IPS-20b (cell line): ENCODE measurements around the gene NR2C2.

Experiments used
- H3K27ac ChIP-seq: one replicate; pipeline ENCODE4 v1.5.1; 2013; ENCODE audit warnings: low read length
- H3K27me3 ChIP-seq: 2 replicates; pipeline ENCODE4 v1.6.1; 2013; ENCODE audit warnings: mild to moderate bottlenecking, low read length, inconsistent platforms; ENCODE audit not compliant: insufficient read depth
- H3K36me3 ChIP-seq: 2 replicates; pipeline ENCODE4 v1.6.1; 2013; ENCODE audit warnings: low read depth, mild to moderate bottlenecking, inconsistent platforms, low read length, moderate library complexity; ENCODE audit not compliant: insufficient read depth
- H3K4me1 ChIP-seq: 2 replicates; pipeline ENCODE4 v1.6.1; 2013; ENCODE audit warnings: mild to moderate bottlenecking, control low read depth, inconsistent platforms, low read length, moderate library complexity; ENCODE audit not compliant: insufficient read depth
- H3K4me3 ChIP-seq: 2 replicates; pipeline ENCODE4 v1.5.1; 2013; ENCODE audit warnings: mild to moderate bottlenecking, low read length, inconsistent platforms
- H3K9ac ChIP-seq: 2 replicates; pipeline ENCODE4 v1.6.1; 2013; ENCODE audit warnings: low read depth, mild to moderate bottlenecking, inconsistent platforms, low read length, moderate library complexity
- H3K9me3 ChIP-seq: 2 replicates; pipeline ENCODE4 v1.6.1; 2013; ENCODE audit warnings: mild to moderate bottlenecking, low read depth, low read length, inconsistent platforms; ENCODE audit not compliant: insufficient read depth

The NR2C2 gene

DNA sequence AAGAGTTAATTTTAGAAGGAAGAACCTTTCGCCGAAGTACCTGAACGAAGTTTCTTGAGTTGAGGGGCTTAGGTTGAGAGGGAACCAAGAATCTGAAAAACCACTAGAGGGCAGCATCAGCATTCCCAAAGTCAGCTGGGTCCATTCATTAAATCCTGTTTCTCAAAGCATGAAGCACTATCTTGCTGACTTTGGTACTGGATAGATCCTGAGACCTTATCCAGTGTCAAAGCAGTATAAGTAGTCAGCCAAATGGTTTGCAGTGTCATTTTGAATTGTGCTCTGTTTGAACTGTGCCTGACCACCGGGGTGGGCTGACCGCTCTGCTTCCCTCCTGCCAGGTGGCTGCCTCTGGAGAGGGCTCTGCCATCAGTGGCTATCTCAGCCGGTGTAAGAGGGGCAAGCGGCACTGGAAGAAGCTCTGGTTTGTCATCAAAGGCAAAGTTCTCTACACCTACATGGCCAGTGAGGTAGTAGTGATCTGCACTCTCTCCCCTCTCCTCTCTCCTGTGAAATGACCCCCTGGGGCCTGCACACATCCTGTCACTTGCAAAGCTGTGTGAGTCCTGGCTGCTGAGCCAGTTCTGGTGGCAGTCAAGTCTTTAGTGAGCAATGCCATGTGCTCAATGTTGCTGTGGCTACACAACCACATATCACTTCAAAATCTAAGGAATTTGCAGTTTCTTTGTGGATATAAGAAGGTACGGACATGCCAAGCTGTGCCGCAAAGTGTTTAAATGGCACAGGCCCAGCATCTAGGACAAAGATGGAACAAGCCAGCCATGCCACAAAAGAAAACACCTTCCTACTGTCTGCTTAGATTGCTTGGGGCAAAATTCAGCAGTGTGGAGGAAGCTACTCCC lies 21.4 kb upstream of the NR2C2 start:
- Histone ChIP-seq H3K4me1 (no peaks in the 10 kb centered on the region), H3K9me3 (no peaks in the 10 kb centered on the region), H3K9ac (no peak overlapping the region), H3K4me3 (no peak overlapping the region), H3K27ac (no peak overlapping the region), H3K27me3 (no peaks in the 10 kb centered on the region), H3K36me3 (no peaks in the 10 kb centered on the region)

DNA sequence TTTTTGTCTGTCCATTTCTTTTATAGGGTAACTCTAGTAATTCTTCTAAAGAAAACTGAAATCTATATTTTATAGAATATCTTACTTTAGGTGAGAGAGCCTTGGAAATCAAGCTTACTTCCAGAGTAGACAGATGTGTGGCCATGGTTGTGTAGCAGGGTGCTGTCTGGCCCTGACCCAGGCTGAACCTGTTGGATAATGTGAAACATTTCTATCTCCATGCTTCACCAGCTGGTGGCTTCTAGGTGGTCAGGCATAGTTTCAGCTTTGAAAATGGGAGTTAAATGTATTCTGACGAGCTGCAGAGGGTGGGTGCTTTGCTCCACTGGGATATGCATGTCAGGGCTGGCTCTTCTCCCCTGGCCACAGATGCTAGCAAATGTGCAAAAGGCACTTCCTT lies 20.8 kb upstream of the NR2C2 start:
- H3K9ac ChIP-seq: no peak overlapping the region
- H3K27me3 ChIP-seq: no peaks in the 10 kb centered on the region
- H3K4me1 ChIP-seq: no peaks in the 10 kb centered on the region
- H3K9me3 ChIP-seq: no peaks in the 10 kb centered on the region
- no peak overlapping the region for H3K4me3 ChIP-seq
- no peaks in the 10 kb centered on the region for H3K36me3 ChIP-seq
- H3K27ac ChIP-seq: no peak overlapping the region

DNA sequence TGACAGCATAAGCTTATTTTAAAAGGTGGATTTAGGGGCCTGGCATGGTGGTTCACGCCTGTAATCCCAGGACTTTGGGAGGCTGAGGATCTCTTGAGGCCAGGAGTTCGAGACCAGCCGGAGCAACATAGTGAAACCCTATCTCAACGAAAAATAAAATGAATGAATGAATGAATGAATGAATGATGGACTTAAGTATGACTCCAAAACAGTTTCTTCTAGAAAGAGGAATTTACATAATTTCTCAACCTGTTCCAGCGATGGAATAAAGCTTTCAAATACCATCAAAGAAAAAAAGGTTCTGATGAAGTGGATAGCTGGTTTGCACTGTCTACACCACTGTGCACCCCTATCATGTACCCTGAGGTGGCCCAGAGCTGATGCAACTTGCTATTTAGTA lies 20.1 kb upstream of the NR2C2 start:
- Histone ChIP-seq H3K27me3 (no peaks in the 10 kb centered on the region), H3K4me1 (no peaks in the 10 kb centered on the region), H3K9ac (no peak overlapping the region), H3K27ac (no peak overlapping the region), H3K9me3 (no peaks in the 10 kb centered on the region), H3K36me3 (no peaks in the 10 kb centered on the region), H3K4me3 (no peak overlapping the region)

DNA sequence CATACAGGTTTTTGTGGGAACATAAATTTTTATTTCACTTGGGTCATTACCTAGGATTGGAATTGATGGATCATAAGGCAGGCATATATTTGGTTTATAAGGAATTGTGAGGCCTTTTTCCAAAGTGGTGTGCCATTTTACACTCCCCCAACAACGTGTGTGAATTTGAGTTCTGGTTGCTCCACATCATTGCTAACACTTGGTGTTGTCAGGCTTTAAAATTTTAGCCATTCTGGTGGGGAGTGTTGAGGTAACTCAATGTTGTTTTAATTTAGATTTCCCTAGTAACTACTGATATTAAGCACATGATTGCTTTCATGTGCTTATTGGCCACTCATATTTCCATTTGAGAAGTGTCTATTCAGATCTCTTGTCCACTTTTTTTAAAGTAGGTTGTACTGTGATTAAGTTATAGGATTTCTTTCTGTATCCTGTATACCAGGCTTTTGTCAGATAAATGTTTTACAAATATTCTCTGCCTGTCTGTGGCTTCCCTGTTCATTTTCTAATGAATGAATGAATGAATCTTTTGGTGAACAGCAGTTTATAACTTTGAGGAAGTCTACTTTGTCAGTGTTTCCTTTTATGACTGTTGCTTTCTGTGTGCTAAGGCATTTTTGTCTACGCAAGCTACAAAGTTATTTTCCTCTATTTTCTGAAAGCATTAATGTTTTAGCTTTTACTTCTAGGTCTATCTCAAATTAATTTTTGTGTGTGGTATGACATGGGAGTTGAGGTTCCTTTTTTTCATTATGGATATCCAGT lies 17.9 kb upstream of the NR2C2 start:
- Histone ChIP-seq H3K9me3 (no peaks in the 10 kb centered on the region), H3K4me1 (no peaks in the 10 kb centered on the region), H3K36me3 (no peaks in the 10 kb centered on the region; the same call in 1 of the 2 replicates), H3K27me3 (no peaks in the 10 kb centered on the region), H3K9ac (no peak overlapping the region), H3K27ac (no peak overlapping the region), H3K4me3 (no peak overlapping the region)

GRCh38 chr3:14933820-14934425 lies 13.5 kb upstream of the NR2C2 start:
- H3K27me3 ChIP-seq: no peaks in the 10 kb centered on the region
- H3K4me1 ChIP-seq: no peaks in the 10 kb centered on the region
- no peaks in the 10 kb centered on the region for H3K9me3 ChIP-seq
- H3K36me3 ChIP-seq: no peaks in the 10 kb centered on the region; the same call in 1 of the 2 replicates
- no peak overlapping the region for H3K9ac ChIP-seq
- H3K27ac ChIP-seq: no peak overlapping the region
- no peak overlapping the region for H3K4me3 ChIP-seq

GRCh38 chr3:14935592-14936345 lies 11.6 kb upstream of the NR2C2 start:
- Histone ChIP-seq H3K36me3 (no peaks in the 10 kb centered on the region; the same call in 1 of the 2 replicates), H3K27ac (no peak overlapping the region), H3K4me3 (no peak overlapping the region), H3K4me1 (no peaks in the 10 kb centered on the region), H3K9me3 (no peaks in the 10 kb centered on the region), H3K9ac (no peak overlapping the region), H3K27me3 (no peaks in the 10 kb centered on the region)

DNA sequence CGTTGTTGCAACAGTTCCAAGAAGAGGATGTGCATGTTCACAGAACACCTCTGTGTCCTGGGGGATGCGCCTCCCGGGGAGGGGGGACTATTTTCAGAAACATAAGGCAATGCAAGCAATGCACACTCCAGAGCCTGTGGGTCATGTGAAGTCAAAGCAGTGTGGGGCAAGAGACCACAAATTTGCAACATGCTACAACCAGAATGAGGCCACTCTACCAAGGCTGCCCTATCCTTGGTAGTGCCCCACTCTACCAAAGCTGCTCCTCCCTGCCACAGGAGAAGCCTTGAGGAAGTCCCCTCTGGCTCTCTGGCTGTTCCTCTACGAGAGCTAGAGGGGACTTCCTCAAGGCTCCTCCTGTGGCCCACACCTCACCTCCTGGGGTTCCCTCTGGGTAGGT lies 8.4 kb upstream of the NR2C2 start:
- no peaks in the 10 kb centered on the region for H3K27me3 ChIP-seq
- H3K9ac ChIP-seq: no peak overlapping the region
- peaks cover 18% of the 10 kb centered on the region for H3K36me3 ChIP-seq
- no peaks in the 10 kb centered on the region for H3K4me1 ChIP-seq
- H3K27ac ChIP-seq: no peak overlapping the region
- H3K9me3 ChIP-seq: no peaks in the 10 kb centered on the region
- H3K4me3 ChIP-seq: no peak overlapping the region

DNA sequence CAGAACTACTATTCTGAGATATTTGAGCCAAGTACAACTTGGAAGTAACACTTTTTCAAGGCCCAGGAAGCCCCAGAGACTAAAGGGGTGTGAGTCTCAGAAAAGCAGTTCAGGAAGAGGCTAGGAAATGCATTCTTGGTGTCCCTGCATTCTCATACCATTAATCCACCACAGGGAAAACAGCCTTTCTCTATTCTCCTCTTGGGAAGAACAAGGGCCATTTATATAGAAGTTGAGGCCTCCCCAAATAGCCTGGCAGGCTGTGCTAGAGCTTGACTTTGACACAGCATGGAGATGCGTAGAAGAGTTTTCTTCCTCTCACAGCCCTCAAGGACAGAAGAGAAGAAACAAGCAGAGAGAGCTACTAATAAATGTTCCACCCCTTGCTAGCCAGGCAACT lies 5.5 kb upstream of the NR2C2 start:
- H3K27me3 ChIP-seq: no peaks in the 10 kb centered on the region
- no peaks in the 10 kb centered on the region for H3K9me3 ChIP-seq
- H3K4me1 ChIP-seq: no peaks in the 10 kb centered on the region
- H3K4me3 ChIP-seq: no peak overlapping the region
- H3K36me3 ChIP-seq: peaks cover 39% of the 10 kb centered on the region
- H3K9ac ChIP-seq: no peak overlapping the region
- no peak overlapping the region for H3K27ac ChIP-seq

DNA sequence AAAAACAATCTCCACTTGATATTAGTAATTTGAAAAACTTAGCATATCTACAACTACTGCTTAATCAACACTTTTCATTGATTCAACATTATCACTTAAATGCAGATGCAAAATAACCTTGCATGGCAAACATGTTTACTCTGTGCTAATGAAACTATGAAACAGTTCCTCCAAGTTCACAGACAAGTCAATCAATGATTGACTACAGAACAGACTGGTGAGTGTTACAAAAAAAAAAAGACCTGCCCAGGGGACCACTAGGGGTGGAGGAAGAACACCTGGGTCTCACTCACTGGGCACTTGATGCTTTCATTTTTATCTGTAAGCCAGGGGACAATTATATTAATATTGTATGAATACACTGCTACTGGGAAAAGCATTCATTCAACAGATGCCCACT lies 4.3 kb upstream of the NR2C2 start:
- Histone ChIP-seq H3K27ac (no peak overlapping the region), H3K36me3 (peaks cover 39% of the 10 kb centered on the region), H3K4me1 (no peaks in the 10 kb centered on the region), H3K9ac (no peak overlapping the region), H3K4me3 (no peak overlapping the region), H3K27me3 (no peaks in the 10 kb centered on the region), H3K9me3 (no peaks in the 10 kb centered on the region)

DNA sequence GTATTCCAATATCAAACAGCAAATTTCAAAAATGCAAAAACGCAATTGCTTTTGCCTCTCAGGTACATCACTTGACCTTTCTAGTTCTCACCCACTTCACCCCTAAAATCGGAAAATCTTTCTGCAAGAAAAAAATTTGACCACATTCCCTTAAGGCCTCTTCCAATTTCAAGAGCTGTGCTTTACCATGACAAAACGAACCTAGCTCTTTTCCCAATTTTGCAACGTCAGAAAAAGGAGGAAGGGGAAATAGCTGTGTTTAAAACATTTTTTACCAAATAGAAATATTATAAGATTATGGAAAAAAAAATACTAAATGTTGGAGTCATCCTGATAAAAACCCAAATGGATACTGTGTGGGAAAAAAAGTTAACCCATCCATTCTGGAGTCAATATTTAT lies 1.1 kb upstream of the NR2C2 start:
- Histone ChIP-seq H3K27me3 (no peaks in the 10 kb centered on the region), H3K9ac (peak overlapping the region; percentile 87), H3K27ac (no peak overlapping the region), H3K4me3 (peak overlapping the region; percentile 90), H3K9me3 (no peaks in the 10 kb centered on the region), H3K36me3 (peaks cover 58% of the 10 kb centered on the region), H3K4me1 (0 out of 2 replicates have a peak, but pooled peaks cover 6% of the 10 kb centered on the region)

DNA sequence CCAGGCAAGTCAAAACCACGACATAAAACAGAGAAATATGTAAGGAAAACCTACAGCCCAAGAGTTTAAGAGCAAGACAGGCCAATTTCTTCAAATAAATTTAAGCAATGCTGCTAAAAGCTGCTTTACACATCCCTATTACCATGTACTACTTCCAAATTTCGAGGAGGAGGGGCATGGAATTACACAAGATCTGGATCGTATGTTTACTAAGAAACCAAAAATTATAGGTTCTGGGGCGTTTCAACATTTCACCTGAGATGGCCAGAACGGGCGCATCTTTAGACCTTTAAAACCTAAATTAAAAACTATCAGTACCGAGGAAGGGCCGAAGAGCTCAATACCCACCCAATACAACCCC lies 664 bp upstream of the NR2C2 start:
- Histone ChIP-seq H3K9ac (peak overlapping the region; percentile 87), H3K27ac (peak overlapping the region; percentile 68), H3K4me1 (0 out of 2 replicates have a peak, but pooled peaks cover 6% of the 10 kb centered on the region), H3K4me3 (peak overlapping the region; percentile 90), H3K36me3 (peaks cover 58% of the 10 kb centered on the region), H3K27me3 (no peaks in the 10 kb centered on the region), H3K9me3 (no peaks in the 10 kb centered on the region)
